Measurements from ENCODE around the gene EEF1B2. TPM values are rescaled to one million over a fixed set of nuclear protein-coding genes. Genes with fewer than 3 reads are reported as not detected.
"Not testable (repeated sequence)": the region's sequence is repeated elsewhere in the genome, so short reads cannot be mapped to it uniquely, and the experiment has no call there.

The EEF1B2 gene
- total RNA-seq, 1 experiment from 2014 or later: 939 TPM

DNA sequence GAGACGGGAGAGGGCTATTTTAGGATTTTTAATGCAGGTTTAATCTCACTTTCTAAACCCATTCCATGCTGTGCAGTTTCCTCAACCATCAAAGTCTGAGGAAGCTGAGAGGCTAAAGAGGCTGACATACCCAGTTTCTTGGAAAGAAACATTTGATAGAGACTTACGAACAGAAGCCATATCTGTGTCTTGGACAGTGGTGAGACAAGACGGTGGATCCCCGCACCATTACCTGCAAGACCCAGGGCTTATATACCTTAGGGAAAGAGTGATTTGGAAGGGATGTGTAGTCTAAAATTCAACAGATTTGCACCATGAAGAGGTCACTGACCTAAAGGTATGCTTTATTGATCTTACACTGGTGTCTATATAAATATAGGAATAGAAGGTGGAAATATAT is 13.5 kb downstream of the EEF1B2 start:
- DNase-seq: no peak
- ChIA-PET CTCF (no interaction called here), POLR2A (no interaction called here)
- Histone ChIP-seq H3K4me3 (ENCODE audit: low read depth, low read length) (no peak overlapping the region), H3K9me3 (no peaks in the 10 kb centered on the region; the same call in 1 of the 2 replicates), H3K36me3 (ENCODE audit: control insufficient read depth, insufficient read depth, low read length) (no peaks in the 10 kb centered on the region), H3K4me1 (no peaks in the 10 kb centered on the region), H3K27me3 (replicated peaks; ENCODE audit: control insufficient read depth, insufficient read depth, low read length) (no peaks in the 10 kb centered on the region)
- H3K27me3 Mint-ChIP-seq (ENCODE audit: insufficient read depth, unreplicated experiment): no peaks in the 10 kb centered on the region
- H3K4me3 Mint-ChIP-seq (ENCODE audit: unreplicated experiment): no peak overlapping the region
- intact Hi-C loops (cut with micrococcal nuclease; ENCODE audit: unreplicated experiment): no loop called here
- no peak for TF ChIP-seq CTCF (IDR thresholded peaks at IDR 0.05; ENCODE audit: insufficient read depth in 1 of 2, low read depth in 1 of 2, low read length in 1 of 2, severe bottlenecking in 1 of 2, unreplicated experiment in 1 of 2)
- BruUV-seq (replicated peaks): no TSS peak
- H3K36me3 Mint-ChIP-seq (ENCODE audit: insufficient read depth, unreplicated experiment): peaks cover 16% of the 10 kb centered on the region
- H3K27ac Mint-ChIP-seq (ENCODE audit: unreplicated experiment): no peak overlapping the region
- H3K9me3 Mint-ChIP-seq (ENCODE audit: unreplicated experiment): peaks cover 18% of the 10 kb centered on the region
- no peaks in the 10 kb centered on the region for H3K4me1 Mint-ChIP-seq (ENCODE audit: low read depth, unreplicated experiment)

GRCh38 chr2:206176121-206176520 is 16.4 kb downstream of the EEF1B2 start:
- CTCF ChIA-PET: no interaction called here
- POLR2A ChIA-PET: no interaction called here
- Mint-ChIP-seq H3K4me3 (ENCODE audit: unreplicated experiment) (no peak overlapping the region), H3K27ac (ENCODE audit: unreplicated experiment) (no peak overlapping the region), H3K4me1 (ENCODE audit: low read depth, unreplicated experiment) (no peaks in the 10 kb centered on the region), H3K9me3 (ENCODE audit: unreplicated experiment) (no peaks in the 10 kb centered on the region), H3K27me3 (ENCODE audit: insufficient read depth, unreplicated experiment) (no peaks in the 10 kb centered on the region), H3K36me3 (ENCODE audit: insufficient read depth, unreplicated experiment) (no peaks in the 10 kb centered on the region)
- H3K36me3 ChIP-seq (ENCODE audit: control insufficient read depth, insufficient read depth, low read length): no peaks in the 10 kb centered on the region
- no peaks in the 10 kb centered on the region for H3K4me1 ChIP-seq
- DNase-seq: no peak
- intact Hi-C loops (cut with micrococcal nuclease; ENCODE audit: unreplicated experiment): no loop called here
- BruUV-seq (replicated peaks): no TSS peak
- H3K4me3 ChIP-seq (ENCODE audit: low read depth, low read length): no peak overlapping the region
- no peaks in the 10 kb centered on the region; the same call in 1 of the 2 replicates for H3K9me3 ChIP-seq
- no peak for TF ChIP-seq CTCF (IDR thresholded peaks at IDR 0.05; ENCODE audit: insufficient read depth in 1 of 2, low read depth in 1 of 2, low read length in 1 of 2, severe bottlenecking in 1 of 2, unreplicated experiment in 1 of 2)
- no peaks in the 10 kb centered on the region for H3K27me3 ChIP-seq (replicated peaks; ENCODE audit: control insufficient read depth, insufficient read depth, low read length)

DNA sequence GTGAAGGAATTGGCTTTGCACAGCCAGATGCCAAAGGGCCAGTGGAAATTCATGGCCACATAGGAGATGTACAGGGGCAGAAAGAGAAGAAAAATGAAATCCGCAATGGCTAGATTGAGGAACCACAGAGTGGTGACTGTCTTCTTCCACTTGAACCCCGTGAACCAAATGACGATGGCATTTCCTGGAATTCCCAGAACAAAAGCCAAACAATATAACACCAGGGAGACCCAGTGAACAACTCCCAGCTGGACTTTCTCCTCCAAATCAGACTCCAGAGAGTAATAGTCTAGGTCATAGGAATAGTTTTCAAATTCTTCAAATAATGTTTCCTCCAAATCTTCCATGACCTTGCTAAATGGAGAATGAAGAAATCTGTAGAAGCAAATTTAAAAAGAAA is 17.2 kb downstream of the EEF1B2 start:
- intact Hi-C loops (cut with micrococcal nuclease; ENCODE audit: unreplicated experiment): no loop called here
- Mint-ChIP-seq H3K4me1 (ENCODE audit: low read depth, unreplicated experiment) (no peaks in the 10 kb centered on the region), H3K27me3 (ENCODE audit: insufficient read depth, unreplicated experiment) (no peaks in the 10 kb centered on the region), H3K36me3 (ENCODE audit: insufficient read depth, unreplicated experiment) (no peaks in the 10 kb centered on the region), H3K27ac (ENCODE audit: unreplicated experiment) (no peak overlapping the region), H3K4me3 (ENCODE audit: unreplicated experiment) (no peak overlapping the region), H3K9me3 (ENCODE audit: unreplicated experiment) (no peaks in the 10 kb centered on the region)
- Histone ChIP-seq H3K4me1 (no peaks in the 10 kb centered on the region), H3K9me3 (no peaks in the 10 kb centered on the region; the same call in 1 of the 2 replicates), H3K4me3 (ENCODE audit: low read depth, low read length) (no peak overlapping the region), H3K36me3 (ENCODE audit: control insufficient read depth, insufficient read depth, low read length) (no peaks in the 10 kb centered on the region), H3K27me3 (replicated peaks; ENCODE audit: control insufficient read depth, insufficient read depth, low read length) (no peaks in the 10 kb centered on the region)
- no peak for DNase-seq
- no peak for TF ChIP-seq CTCF (IDR thresholded peaks at IDR 0.05; ENCODE audit: insufficient read depth in 1 of 2, low read depth in 1 of 2, low read length in 1 of 2, severe bottlenecking in 1 of 2, unreplicated experiment in 1 of 2)
- ChIA-PET POLR2A (no interaction called here), CTCF (no interaction called here)
- BruUV-seq (replicated peaks): no TSS peak

- POLR2A ChIA-PET; H3K4me1 ChIP-seq; H3K4me1 Mint-ChIP-seq (ENCODE audit: low read depth, unreplicated experiment); H3K36me3 ChIP-seq (ENCODE audit: control insufficient read depth, insufficient read depth, low read length); CTCF ChIA-PET; intact Hi-C loops (cut with micrococcal nuclease; ENCODE audit: unreplicated experiment); H3K9me3 Mint-ChIP-seq (ENCODE audit: unreplicated experiment); H3K27me3 ChIP-seq (replicated peaks; ENCODE audit: control insufficient read depth, insufficient read depth, low read length); H3K27me3 Mint-ChIP-seq (ENCODE audit: insufficient read depth, unreplicated experiment); BruUV-seq (replicated peaks); H3K36me3 Mint-ChIP-seq (ENCODE audit: insufficient read depth, unreplicated experiment); H3K27ac Mint-ChIP-seq (ENCODE audit: unreplicated experiment); DNase-seq; H3K9me3 ChIP-seq; H3K4me3 Mint-ChIP-seq (ENCODE audit: unreplicated experiment); H3K4me3 ChIP-seq (ENCODE audit: low read depth, low read length): not testable (repeated sequence)
Measured at GRCh38 chr2:206181526-206181925, 21.8 kb downstream of the EEF1B2 start.

Measured in Caco-2 (cell line).